EL (cell line): ENCODE data around the gene CUL4A.
"Not testable (repeated sequence)": the region's sequence is repeated elsewhere in the genome, so short reads cannot be mapped to it uniquely, and the experiment has no call there.

Experiments used
- DNase-seq: peaks from one replicate; pipeline ENCODE4 v3.0.0-alpha.2; 2016

Gene CUL4A

GRCh38 chr13:113209336-113209758, at the start of gene CUL4A:
Gene CUL4A (plus strand): TSS chr13:113209613. CDS start chr13:113209628, 15 bp downstream.
- peak; percentile 85 for DNase-seq

DNA sequence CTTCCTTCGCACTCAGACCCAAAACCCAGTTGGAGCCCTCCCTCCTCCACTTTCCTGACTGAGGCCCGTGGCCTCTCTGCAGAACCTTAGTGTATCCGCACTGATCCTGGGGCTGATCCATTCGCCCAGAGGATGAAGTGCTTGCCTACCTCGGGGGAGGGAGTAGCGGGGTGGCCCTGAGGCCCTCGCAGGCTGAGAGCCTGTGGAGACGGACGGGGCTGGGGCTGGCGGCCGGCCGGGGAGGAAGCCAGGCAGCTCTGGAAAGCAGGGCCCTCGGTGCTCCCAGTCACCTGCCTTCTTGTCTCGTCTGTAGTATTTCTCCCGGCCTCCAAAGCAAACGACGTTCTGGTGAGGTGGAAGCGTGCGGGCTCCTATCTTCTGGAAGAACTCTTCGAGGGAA, 49.7 kb upstream of the CUL4A start:
- DNase-seq, result no peak

GRCh38 chr13:113160983-113161382, 48.4 kb upstream of the CUL4A start:
- no peak for DNase-seq

DNA sequence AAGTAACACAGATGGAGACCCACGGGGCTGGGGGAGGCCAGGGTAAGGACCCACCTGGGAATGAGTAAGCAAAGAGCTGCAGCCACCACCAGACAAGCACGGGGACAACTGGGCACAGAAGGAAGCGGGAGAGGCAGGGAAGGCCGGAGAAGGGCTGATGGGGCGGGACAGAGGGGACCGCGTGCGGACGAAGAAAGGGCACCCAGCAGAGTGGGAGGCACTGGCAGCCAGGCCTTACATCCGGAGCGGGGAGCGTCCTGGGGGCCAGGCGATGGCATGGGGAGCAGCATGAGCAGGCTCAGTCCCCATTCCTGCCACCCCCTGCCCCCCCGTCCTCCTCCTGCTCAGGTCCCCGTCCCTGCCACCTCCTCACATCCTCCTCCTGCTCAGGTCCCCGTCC, 48.0 kb upstream of the CUL4A start:
- no peak for DNase-seq

DNA sequence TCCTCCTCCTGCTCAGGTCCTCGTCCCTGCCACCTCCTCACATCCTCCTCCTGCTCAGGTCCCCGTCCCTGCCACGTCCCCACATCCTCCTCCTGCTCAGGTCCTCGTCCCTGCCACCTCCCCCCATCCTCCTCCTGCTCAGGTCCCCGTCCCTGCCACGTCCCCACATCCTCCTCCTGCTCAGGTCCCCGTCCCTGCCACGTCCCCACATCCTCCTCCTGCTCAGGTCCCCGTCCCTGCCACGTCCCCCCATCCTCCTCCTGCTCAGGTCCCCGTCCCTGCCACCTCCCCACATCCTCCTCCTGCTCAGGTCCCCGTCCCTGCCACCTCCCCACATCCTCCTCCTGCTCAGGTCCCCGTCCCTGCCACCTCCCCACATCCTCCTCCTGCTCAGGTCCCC, 47.4 kb upstream of the CUL4A start:
- not testable (repeated sequence) for DNase-seq

DNA sequence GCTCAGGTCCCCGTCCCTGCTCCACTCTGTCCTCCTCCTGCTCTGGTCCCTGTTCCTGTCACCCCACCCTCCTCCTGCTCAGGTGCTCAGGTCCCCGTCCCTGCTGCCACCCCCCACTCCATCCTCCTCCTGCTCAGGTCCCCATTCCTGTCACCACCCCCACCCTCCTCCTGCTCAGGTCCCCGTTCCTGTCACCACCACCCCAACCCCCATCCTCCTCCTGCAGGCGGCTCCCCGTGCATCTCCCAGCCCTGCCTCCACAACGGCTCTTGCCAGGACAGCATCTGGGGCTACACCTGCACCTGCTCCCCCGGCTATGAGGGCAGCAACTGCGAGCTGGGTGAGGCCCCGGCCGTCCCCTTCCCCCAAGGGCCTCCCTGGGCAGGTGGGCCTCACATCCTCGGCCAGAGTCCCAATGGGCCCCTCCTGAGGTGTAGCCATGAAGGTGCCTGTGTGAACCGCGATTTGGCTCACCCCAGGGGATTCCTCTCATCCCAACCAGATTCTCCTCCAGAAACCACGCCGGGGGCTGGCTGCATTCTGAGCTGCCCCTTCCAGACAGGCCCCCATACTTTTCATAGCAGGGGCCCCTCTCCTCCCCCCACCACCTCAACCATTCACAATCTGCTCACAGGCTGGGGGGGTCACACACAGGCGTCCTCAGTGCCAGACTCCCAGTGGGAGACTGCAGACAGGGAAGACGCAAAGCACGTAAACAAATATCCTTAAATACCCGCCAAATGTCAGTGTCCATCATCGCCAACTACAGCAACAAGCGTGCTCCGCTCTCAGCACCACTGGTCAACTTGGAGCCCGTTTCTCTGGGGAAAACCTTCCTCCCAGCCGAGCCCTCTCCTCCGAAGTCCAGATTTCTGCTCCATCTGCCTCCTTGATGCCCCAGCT, 46.4 kb upstream of the CUL4A start:
- DNase-seq, result no peak

DNA sequence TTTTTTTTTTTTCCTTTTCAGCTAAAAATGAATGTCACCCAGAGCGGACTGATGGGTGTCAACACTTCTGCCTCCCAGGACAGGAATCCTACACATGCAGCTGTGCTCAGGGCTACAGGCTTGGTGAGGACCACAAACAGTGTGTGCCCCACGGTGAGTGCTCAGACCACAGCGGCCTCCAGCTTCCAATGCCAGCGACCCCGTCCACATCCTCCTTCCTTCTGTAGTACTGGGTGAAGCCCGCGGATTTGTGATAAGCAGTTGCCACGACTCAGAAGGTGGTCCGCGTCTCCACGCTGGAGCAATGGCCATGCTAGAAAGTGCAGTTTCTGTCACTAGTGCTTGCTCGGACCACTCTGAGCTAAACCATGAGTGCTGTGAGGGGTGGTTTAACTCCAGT, 44.9 kb upstream of the CUL4A start:
- no peak for DNase-seq

GRCh38 chr13:113166266-113166665, 43.1 kb upstream of the CUL4A start:
- no peak for DNase-seq

- DNase-seq, result no peak
These were observed 42.7 kb upstream of the CUL4A start for GRCh38 chr13:113166681-113167080.

DNA sequence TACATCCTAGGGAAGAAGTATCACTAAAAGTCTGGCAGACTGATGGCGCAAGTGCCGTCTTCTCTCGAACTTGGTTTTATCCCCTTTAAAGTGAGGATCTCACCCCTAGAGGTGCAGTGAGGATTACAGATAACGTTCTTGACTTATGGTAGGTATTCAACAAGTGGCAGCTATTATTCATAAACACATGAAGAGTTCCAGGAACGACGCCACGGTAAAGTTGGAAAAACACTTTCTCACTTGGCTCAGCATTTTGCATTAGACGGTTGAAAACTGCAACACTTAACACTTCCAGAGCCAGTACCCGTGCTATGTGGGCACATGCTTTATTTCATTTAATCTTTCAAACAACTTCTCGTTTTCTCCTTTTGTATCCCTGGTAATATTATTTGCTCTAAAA, 42.3 kb upstream of the CUL4A start:
- DNase-seq, result no peak

DNA sequence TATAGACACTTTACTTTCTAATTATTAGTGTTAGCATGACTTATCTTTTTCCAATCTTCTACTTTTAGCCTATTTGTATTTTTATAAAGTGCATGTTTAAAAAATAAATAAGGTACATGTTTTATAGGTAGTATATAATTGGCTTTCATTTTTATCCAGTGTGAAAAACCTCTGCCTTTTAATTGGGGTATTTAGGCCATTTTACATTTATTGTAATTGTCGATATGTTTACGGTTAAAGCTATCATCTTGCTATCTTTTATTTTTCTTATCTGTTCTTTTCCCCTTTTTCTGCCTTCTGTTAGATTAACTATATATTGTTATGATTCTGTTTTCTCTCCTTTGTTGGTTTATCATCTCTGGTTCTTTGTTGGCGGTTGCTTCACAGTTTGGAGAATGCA, 41.8 kb upstream of the CUL4A start:
- DNase-seq, result no peak

GRCh38 chr13:113168211-113168610, 41.2 kb upstream of the CUL4A start:
- DNase-seq, result no peak

DNA sequence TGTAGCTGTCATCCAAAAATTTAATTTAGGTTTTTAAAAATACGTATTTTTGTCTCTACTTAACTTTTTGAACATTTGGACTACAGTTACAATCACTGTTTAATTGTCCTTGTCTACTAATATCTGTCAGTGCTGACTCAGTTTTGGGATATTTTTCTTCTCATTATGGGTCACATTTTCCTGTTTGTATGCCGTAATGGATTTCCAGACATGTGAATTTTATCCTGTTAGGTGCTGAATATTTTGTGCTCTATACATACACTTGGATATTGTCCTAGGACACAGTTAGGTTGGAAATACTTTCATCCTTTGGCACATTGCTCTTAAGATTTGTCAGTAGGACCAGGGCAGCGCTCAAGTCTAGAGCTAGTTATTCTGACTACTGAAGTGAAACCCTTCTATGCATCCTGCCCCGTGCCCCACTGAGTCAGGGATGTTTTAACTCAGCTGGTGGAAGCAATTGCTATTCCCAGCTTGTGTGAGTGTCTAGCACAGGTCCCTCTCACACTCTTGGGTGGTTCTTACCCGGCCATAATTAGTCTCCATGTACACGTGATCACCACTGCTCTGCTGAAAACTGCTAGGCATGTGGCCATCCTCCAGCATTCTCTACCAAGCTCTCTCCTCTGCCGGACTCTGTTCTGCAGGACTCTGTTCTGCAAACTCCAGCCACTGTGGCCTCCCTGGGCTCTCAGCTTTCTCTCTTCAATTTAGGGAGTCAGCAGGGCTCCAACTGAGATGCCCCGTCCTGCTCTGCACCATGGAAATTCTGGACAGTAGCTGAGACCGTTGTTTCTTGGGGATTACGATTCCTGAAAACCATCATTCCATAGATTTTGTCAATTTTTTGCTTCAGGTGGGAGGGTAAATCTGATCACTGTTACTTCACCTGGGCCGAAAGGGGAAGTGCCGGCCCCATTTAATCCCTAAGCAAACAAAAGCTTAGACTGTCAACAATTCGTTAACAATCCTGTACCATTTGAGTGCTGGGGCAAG, 39.8 kb upstream of the CUL4A start:
- no peak for DNase-seq

DNA sequence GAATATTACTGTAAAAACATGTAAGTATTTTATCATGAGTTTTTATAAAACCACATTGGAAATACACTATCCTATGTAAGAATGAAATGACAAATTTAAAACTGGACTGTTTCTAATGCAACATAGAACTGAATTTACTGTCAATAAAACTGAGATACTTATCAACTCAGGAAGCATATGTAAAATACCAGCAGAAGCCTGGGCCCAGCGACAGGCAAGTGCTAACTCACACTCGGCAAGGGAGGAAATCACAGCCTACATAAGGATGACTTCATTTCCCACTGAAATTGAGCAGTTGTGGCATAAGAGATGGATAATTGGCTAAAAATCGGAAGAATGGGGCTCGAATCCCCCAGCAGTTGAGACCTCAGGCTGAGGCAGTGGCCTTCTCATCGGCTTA, 38.9 kb upstream of the CUL4A start:
- DNase-seq, result no peak

DNA sequence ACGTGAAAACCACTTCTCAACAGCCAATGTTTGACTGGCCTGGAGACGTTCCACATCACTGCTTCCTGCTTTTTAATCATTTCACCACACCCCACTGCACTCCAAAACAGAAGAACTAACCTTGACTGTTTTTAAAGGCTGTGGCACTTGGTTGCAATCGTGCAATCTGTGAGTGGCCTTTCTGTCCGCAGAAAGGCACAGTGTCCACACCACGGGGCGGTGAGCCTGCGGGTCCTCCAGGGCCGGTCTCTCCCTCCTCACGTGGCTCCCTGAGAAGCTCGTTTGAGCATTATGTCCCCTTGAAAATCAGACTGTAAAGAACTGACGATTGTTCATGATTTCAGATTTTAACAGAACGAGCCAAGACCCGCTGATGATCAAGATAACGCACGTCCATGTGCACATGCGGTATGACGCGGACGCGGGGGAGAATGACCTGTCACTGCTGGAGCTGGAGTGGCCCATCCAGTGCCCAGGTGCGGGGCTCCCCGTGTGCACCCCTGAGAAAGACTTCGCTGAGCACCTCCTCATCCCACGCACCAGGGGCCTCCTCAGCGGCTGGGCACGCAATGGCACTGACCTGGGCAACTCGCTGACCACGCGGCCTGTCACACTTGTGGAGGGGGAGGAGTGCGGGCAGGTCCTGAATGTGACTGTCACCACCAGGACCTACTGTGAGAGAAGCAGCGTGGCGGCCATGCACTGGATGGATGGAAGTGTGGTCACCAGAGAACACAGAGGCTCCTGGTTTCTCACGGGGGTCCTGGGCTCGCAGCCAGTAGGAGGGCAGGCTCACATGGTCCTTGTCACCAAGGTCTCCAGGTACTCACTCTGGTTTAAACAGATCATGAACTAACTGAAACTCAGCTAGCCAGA, 37.9 kb upstream of the CUL4A start:
- no peak for DNase-seq

- no peak for DNase-seq
These were observed 36.9 kb upstream of the CUL4A start for GRCh38 chr13:113172419-113172926.

DNA sequence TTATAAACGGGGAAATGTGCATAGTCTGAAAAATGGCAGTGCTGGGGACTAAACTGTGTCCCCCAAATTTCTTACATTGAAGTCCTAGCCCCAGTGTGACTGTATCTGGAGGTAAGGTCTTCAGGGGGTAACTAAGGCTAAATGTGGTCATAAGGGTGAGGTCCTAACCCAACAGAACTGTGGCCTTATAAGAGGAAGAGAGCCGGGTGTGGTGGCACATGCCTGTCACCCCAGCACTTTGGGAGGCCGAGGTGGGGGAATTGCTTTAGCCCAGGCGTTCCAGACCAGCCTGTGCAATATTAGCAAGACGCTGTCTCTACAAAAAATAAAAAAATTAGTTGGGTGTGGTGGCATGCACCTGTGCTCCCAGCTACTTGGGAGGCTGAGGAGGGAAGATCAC, 33.1 kb upstream of the CUL4A start:
- no peak for DNase-seq

DNA sequence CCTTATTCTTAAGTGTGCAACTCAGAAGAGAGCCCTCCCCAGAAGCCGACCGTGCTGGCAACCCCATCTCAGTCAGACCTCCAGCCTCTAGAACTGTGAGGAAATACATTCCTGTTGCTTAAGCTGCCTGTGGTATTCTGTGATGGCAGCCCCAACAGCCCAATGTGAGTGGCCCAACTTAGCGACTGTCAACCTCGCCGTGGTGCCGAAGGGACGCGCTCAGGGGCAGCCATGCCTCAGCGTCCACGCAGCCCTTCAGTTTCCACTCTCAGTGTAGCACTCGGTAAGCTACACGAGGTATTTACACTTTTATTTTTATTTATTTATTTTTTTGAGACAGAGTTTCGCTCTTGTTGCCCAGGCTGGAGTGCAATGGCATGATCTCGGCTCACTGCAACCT, 32.6 kb upstream of the CUL4A start:
- DNase-seq, result no peak

- peak; percentile 99 for DNase-seq
These were observed 31.1 kb upstream of the CUL4A start for GRCh38 chr13:113178070-113178895.

GRCh38 chr13:113178896-113179167, 30.6 kb upstream of the CUL4A start:
- DNase-seq, result no peak

- peak; percentile 33 for DNase-seq
These were observed 29.8 kb upstream of the CUL4A start for GRCh38 chr13:113179374-113180230.
